GM12875 (cell line): ENCODE data around the gene MARVELD3.

ENCODE experiments used
- H3K4me3 ChIP-seq: one replicate; pipeline ENCODE4 v1.5.1; 2011; ENCODE audit warnings: low read depth, low read length, control low read depth
- CTCF ChIP-seq: IDR thresholded peaks from 2 replicates; pipeline ENCODE4 v1.5.1; 2011; ENCODE audit warnings: low read depth, mild to moderate bottlenecking, control low read depth, inconsistent platforms, low read length, moderate library complexity, borderline replicate concordance; ENCODE audit not compliant: insufficient read depth

Gene MARVELD3

GRCh38 chr16:71666264-71666663, 40.3 kb downstream of the MARVELD3 start:
- no peak for TF ChIP-seq CTCF
- no peak overlapping the region for H3K4me3 ChIP-seq

GRCh38 chr16:71666928-71667707, 41.1 kb downstream of the MARVELD3 start:
- TF ChIP-seq CTCF: no peak
- H3K4me3 ChIP-seq: no peak overlapping the region

GRCh38 chr16:71669926-71670536, 44.0 kb downstream of the MARVELD3 start:
- no peak overlapping the region for H3K4me3 ChIP-seq
- no peak for TF ChIP-seq CTCF

GRCh38 chr16:71670537-71670936, 44.6 kb downstream of the MARVELD3 start:
- H3K4me3 ChIP-seq: no peak overlapping the region
- no peak for TF ChIP-seq CTCF

GRCh38 chr16:71671165-71671564, 45.2 kb downstream of the MARVELD3 start:
- H3K4me3 ChIP-seq: no peak overlapping the region
- TF ChIP-seq CTCF: no peak

GRCh38 chr16:71672125-71672524, 46.1 kb downstream of the MARVELD3 start:
- no peak overlapping the region for H3K4me3 ChIP-seq
- no peak for TF ChIP-seq CTCF

- TF ChIP-seq CTCF: no peak
- H3K4me3 ChIP-seq: no peak overlapping the region
Measured at GRCh38 chr16:71672803-71673581, 47.0 kb downstream of the MARVELD3 start.
